Measurements from ENCODE around the gene MBOAT2. TPM values are rescaled to one million over a fixed set of nuclear protein-coding genes. Genes with fewer than 3 reads are reported as not detected.
"Not testable (repeated sequence)": the region's sequence is repeated elsewhere in the genome, so short reads cannot be mapped to it uniquely, and the experiment has no call there.

The MBOAT2 gene
- total RNA-seq, 2 donors from 2014 or later, result 3.5 to 7.7 TPM

- ATAC-seq (replicated peaks in 1 of 2), result no peak
- H3K4me1 Mint-ChIP-seq (ENCODE audit: low read depth), result no peaks in the 10 kb centered on the region
- H3K4me3 Mint-ChIP-seq, result no peak overlapping the region
- no peak for DNase-seq
- H3K9me3 Mint-ChIP-seq, result no peaks in the 10 kb centered on the region
- no peaks in the 10 kb centered on the region for H3K36me3 Mint-ChIP-seq (ENCODE audit: insufficient read depth in 2 of 2)
- H3K27me3 Mint-ChIP-seq (ENCODE audit: low read depth), result peaks cover 7% of the 10 kb centered on the region
- H3K27ac Mint-ChIP-seq, result no peak overlapping the region
Measured at GRCh38 chr2:8981876-8982275, 21.6 kb downstream of the MBOAT2 start.

- no peak for ATAC-seq (replicated peaks in 1 of 2)
- Mint-ChIP-seq H3K9me3 (no peaks in the 10 kb centered on the region), H3K36me3 (ENCODE audit: insufficient read depth in 2 of 2) (no peaks in the 10 kb centered on the region), H3K4me1 (ENCODE audit: low read depth) (no peaks in the 10 kb centered on the region), H3K27me3 (ENCODE audit: low read depth) (no peaks in the 10 kb centered on the region), H3K4me3 (no peak overlapping the region), H3K27ac (no peak overlapping the region)
- no peak for DNase-seq
Measured at GRCh38 chr2:8980096-8980495, 23.4 kb downstream of the MBOAT2 start.

- H3K4me3 Mint-ChIP-seq, result no peak overlapping the region
- H3K9me3 Mint-ChIP-seq, result no peaks in the 10 kb centered on the region
- no peaks in the 10 kb centered on the region for H3K4me1 Mint-ChIP-seq (ENCODE audit: low read depth)
- DNase-seq (no peak), ATAC-seq (replicated peaks in 1 of 2) (no peak)
- H3K27ac Mint-ChIP-seq, result no peak overlapping the region
- H3K27me3 Mint-ChIP-seq (ENCODE audit: low read depth), result no peaks in the 10 kb centered on the region
- no peaks in the 10 kb centered on the region for H3K36me3 Mint-ChIP-seq (ENCODE audit: insufficient read depth in 2 of 2)
Measured at GRCh38 chr2:8977758-8978157, 25.7 kb downstream of the MBOAT2 start.

GRCh38 chr2:8976442-8977259 is 26.8 kb downstream of the MBOAT2 start:
- no peaks in the 10 kb centered on the region for H3K4me1 Mint-ChIP-seq (ENCODE audit: low read depth)
- no peaks in the 10 kb centered on the region for H3K36me3 Mint-ChIP-seq (ENCODE audit: insufficient read depth in 2 of 2)
- no peaks in the 10 kb centered on the region for H3K9me3 Mint-ChIP-seq
- H3K4me3 Mint-ChIP-seq, result no peak overlapping the region
- no peak overlapping the region for H3K27ac Mint-ChIP-seq
- no peaks in the 10 kb centered on the region for H3K27me3 Mint-ChIP-seq (ENCODE audit: low read depth)
- DNase-seq, result no peak
- no peak for ATAC-seq (replicated peaks in 1 of 2)

- Mint-ChIP-seq H3K27ac (no peak overlapping the region), H3K9me3 (peaks cover 0 to 4% of the 10 kb centered on the region in 2 donors), H3K27me3 (ENCODE audit: low read depth) (no peaks in the 10 kb centered on the region), H3K4me1 (ENCODE audit: low read depth) (no peaks in the 10 kb centered on the region), H3K4me3 (no peak overlapping the region), H3K36me3 (ENCODE audit: insufficient read depth in 2 of 2) (no peaks in the 10 kb centered on the region)
- DNase-seq (no peak), ATAC-seq (replicated peaks in 1 of 2) (no peak)
Measured at GRCh38 chr2:8974016-8974415, 29.5 kb downstream of the MBOAT2 start.

- H3K4me1 Mint-ChIP-seq (ENCODE audit: low read depth); ATAC-seq (replicated peaks in 1 of 2); H3K36me3 Mint-ChIP-seq (ENCODE audit: insufficient read depth in 2 of 2); H3K4me3 Mint-ChIP-seq; H3K27me3 Mint-ChIP-seq (ENCODE audit: low read depth); DNase-seq; H3K9me3 Mint-ChIP-seq; H3K27ac Mint-ChIP-seq: not testable (repeated sequence)
Measured at GRCh38 chr2:8973017-8973416, 30.5 kb downstream of the MBOAT2 start.

GRCh38 chr2:8972535-8972934 is 30.9 kb downstream of the MBOAT2 start:
- H3K36me3 Mint-ChIP-seq (ENCODE audit: insufficient read depth in 2 of 2), result not testable (repeated sequence)

GRCh38 chr2:8969348-8969747 is 34.1 kb downstream of the MBOAT2 start:
- H3K36me3 Mint-ChIP-seq (ENCODE audit: insufficient read depth in 2 of 2); DNase-seq; ATAC-seq (replicated peaks in 1 of 2); H3K27me3 Mint-ChIP-seq (ENCODE audit: low read depth); H3K4me1 Mint-ChIP-seq (ENCODE audit: low read depth); H3K27ac Mint-ChIP-seq; H3K9me3 Mint-ChIP-seq; H3K4me3 Mint-ChIP-seq: not testable (repeated sequence)

More at GRCh38 chr2:8972535-8972934, 30.9 kb downstream of the MBOAT2 start:
- H3K27me3 Mint-ChIP-seq (ENCODE audit: low read depth); DNase-seq; H3K27ac Mint-ChIP-seq; ATAC-seq (replicated peaks in 1 of 2); H3K4me1 Mint-ChIP-seq (ENCODE audit: low read depth); H3K9me3 Mint-ChIP-seq; H3K4me3 Mint-ChIP-seq: not testable (repeated sequence)

GRCh38 chr2:8966123-8966908 is 37.2 kb downstream of the MBOAT2 start:
- H3K27me3 Mint-ChIP-seq (ENCODE audit: low read depth), result peaks cover 6% of the 10 kb centered on the region
- ATAC-seq (replicated peaks in 1 of 2), result no peak

GRCh38 chr2:8965216-8965969 is 38.1 kb downstream of the MBOAT2 start:
- Mint-ChIP-seq H3K36me3 (ENCODE audit: insufficient read depth in 2 of 2) (no peaks in the 10 kb centered on the region), H3K27ac (no peak overlapping the region), H3K9me3 (peaks cover 0 to 4% of the 10 kb centered on the region in 2 donors), H3K27me3 (ENCODE audit: low read depth) (peaks cover 6% of the 10 kb centered on the region), H3K4me3 (no peak overlapping the region), H3K4me1 (ENCODE audit: low read depth) (no peaks in the 10 kb centered on the region)
- no peak for DNase-seq
- no peak for ATAC-seq (replicated peaks in 1 of 2)

More at GRCh38 chr2:8966123-8966908, 37.2 kb downstream of the MBOAT2 start:
- Mint-ChIP-seq H3K36me3 (ENCODE audit: insufficient read depth in 2 of 2) (no peaks in the 10 kb centered on the region), H3K27ac (no peak overlapping the region), H3K4me3 (no peak overlapping the region), H3K9me3 (peaks cover 0 to 4% of the 10 kb centered on the region in 2 donors), H3K4me1 (ENCODE audit: low read depth) (no peaks in the 10 kb centered on the region)
- DNase-seq, result no peak

- H3K27me3 Mint-ChIP-seq (ENCODE audit: low read depth), result peaks cover 6% of the 10 kb centered on the region
- no peaks in the 10 kb centered on the region for H3K9me3 Mint-ChIP-seq
- DNase-seq (no peak), ATAC-seq (replicated peaks in 1 of 2) (no peak)
- no peaks in the 10 kb centered on the region for H3K4me1 Mint-ChIP-seq (ENCODE audit: low read depth)
- H3K27ac Mint-ChIP-seq, result no peak overlapping the region
- H3K36me3 Mint-ChIP-seq (ENCODE audit: insufficient read depth in 2 of 2), result no peaks in the 10 kb centered on the region
- no peak overlapping the region for H3K4me3 Mint-ChIP-seq
Measured at GRCh38 chr2:8962890-8963289, 40.6 kb downstream of the MBOAT2 start.

- ATAC-seq (replicated peaks in 1 of 2), result no peak
- H3K27ac Mint-ChIP-seq, result no peak overlapping the region
- no peak overlapping the region for H3K4me3 Mint-ChIP-seq
- no peaks in the 10 kb centered on the region for H3K27me3 Mint-ChIP-seq (ENCODE audit: low read depth)
- H3K4me1 Mint-ChIP-seq (ENCODE audit: low read depth), result peaks cover 5% of the 10 kb centered on the region
- H3K36me3 Mint-ChIP-seq (ENCODE audit: insufficient read depth in 2 of 2), result peaks cover 7 to 10% of the 10 kb centered on the region in 2 donors
- H3K9me3 Mint-ChIP-seq, result peaks cover 6 to 11% of the 10 kb centered on the region in 2 donors
- no peak for DNase-seq
Measured at GRCh38 chr2:8957628-8958027, 45.9 kb downstream of the MBOAT2 start.

- no peaks in the 10 kb centered on the region for H3K27me3 Mint-ChIP-seq (ENCODE audit: low read depth)
- no peak for ATAC-seq (replicated peaks in 1 of 2)
- peaks cover 9 to 10% of the 10 kb centered on the region in 2 donors for H3K36me3 Mint-ChIP-seq (ENCODE audit: insufficient read depth in 2 of 2)
- DNase-seq, result no peak
- H3K4me3 Mint-ChIP-seq, result no peak overlapping the region
- H3K27ac Mint-ChIP-seq, result no peak overlapping the region
- peaks cover 7 to 12% of the 10 kb centered on the region in 2 donors for H3K9me3 Mint-ChIP-seq
- peaks cover 5% of the 10 kb centered on the region for H3K4me1 Mint-ChIP-seq (ENCODE audit: low read depth)
Measured at GRCh38 chr2:8956774-8957173, 46.7 kb downstream of the MBOAT2 start.

Data from activated T-cell treated with anti-CD3 and anti-CD28 coated beads, Interleukin-2, amount 50 U/mL, for 72 hours (primary cell).